ENCODE results near the gene MTMR12.

- TF ChIP-seq POLR2A (IDR thresholded peaks at IDR 0.05) (no peak), CTCF (IDR thresholded peaks at IDR 0.05) (no peak)
Measured at GRCh38 chr5:32195265-32195664, 117.5 kb downstream of the MTMR12 start.
